CD4-positive, CD25-positive, alpha-beta regulatory T cell (primary cell): Measurements from ENCODE around the gene SYCP2. TPM values are rescaled to one million over a fixed set of nuclear protein-coding genes. Genes with fewer than 3 reads are reported as not detected.

Experiments used
- ATAC-seq, 2 donors: fragments of 150-1000 bp; cut with Tn5 transposase; one replicate each; pipeline ENCODE4 v1.10.0; 2021; ENCODE audit warnings: low read depth in 2 of 2, moderate number of reproducible peaks in 2 of 2, moderate library complexity in 1 of 2
- DNase-seq, 3 donors: peaks; one replicate each; pipeline versions ENCODE4 v3.0.0 to v3.0.0-alpha.2; 2012 to 2022; ENCODE audit warnings: mixed read lengths in 1 of 3
- H3K27ac ChIP-seq: one replicate; pipeline ENCODE4 v1.7.0; 2013; ENCODE audit warnings: mild to moderate bottlenecking, low read length; ENCODE audit not compliant: insufficient read depth, poor library complexity, severe bottlenecking
- H3K27me3 ChIP-seq: one replicate; pipeline ENCODE4 v1.7.0; 2013; ENCODE audit warnings: low read length; ENCODE audit not compliant: control insufficient read depth, insufficient read depth
- H3K36me3 ChIP-seq: one replicate; pipeline ENCODE4 v1.7.0; 2013; ENCODE audit warnings: mild to moderate bottlenecking, low read length, moderate library complexity; ENCODE audit not compliant: control insufficient read depth, insufficient read depth
- H3K4me1 ChIP-seq: 2 replicates; pipeline ENCODE4 v1.7.0; 2013; ENCODE audit warnings: mild to moderate bottlenecking, low read length; ENCODE audit not compliant: insufficient read depth, control insufficient read depth, poor library complexity, severe bottlenecking
- H3K4me3 ChIP-seq: one replicate; pipeline ENCODE4 v1.7.0; 2013; ENCODE audit warnings: low read depth, mild to moderate bottlenecking, low read length, moderate library complexity
- H3K9me3 ChIP-seq, 2 experiments: 1 replicate in 1 of 2; 2 replicates in 1 of 2; pipeline ENCODE4 v1.7.0; 2013; ENCODE audit warnings: low read length in 2 of 2, mild to moderate bottlenecking in 1 of 2, moderate library complexity in 1 of 2; ENCODE audit not compliant: control insufficient read depth in 2 of 2
- H3K27ac Mint-ChIP-seq, 3 donors: one replicate each; pipeline ENCODE4 v1.8.0; 2020 to 2022; ENCODE audit warnings: mild to moderate bottlenecking in 3 of 3, mixed read lengths in 3 of 3, moderate library complexity in 2 of 3
- H3K27me3 Mint-ChIP-seq: one replicate; pipeline ENCODE4 v1.8.0; 2022; ENCODE audit warnings: mild to moderate bottlenecking, mixed read lengths
- H3K36me3 Mint-ChIP-seq: one replicate; pipeline ENCODE4 v1.8.0; 2020; ENCODE audit warnings: mixed read lengths
- H3K4me1 Mint-ChIP-seq, 4 donors: one replicate each; pipeline ENCODE4 v1.8.0; 2020 to 2022; ENCODE audit warnings: mixed read lengths in 4 of 4, mild to moderate bottlenecking in 1 of 4
- H3K4me3 Mint-ChIP-seq, 4 donors: one replicate each; pipeline ENCODE4 v1.8.0; 2020 to 2022; ENCODE audit warnings: mild to moderate bottlenecking in 4 of 4, mixed read lengths in 4 of 4, moderate library complexity in 3 of 4
- H3K9me3 Mint-ChIP-seq, 7 donors: one replicate each; pipeline ENCODE4 v1.8.0; 2020 to 2022; ENCODE audit warnings: mixed read lengths in 7 of 7, mild to moderate bottlenecking in 3 of 7, moderate library complexity in 2 of 7
- polyA plus RNA-seq, 4 donors: library from polyadenylated mRNA; unstranded; fragments of 300-500 nt; fragmentation: Illumina TruSeq; gene quantifications; one replicate each; pipeline ENCODE4 v1.2.3, GENCODE V29; 2021
- total RNA-seq: library from RNA; stranded (reverse); gene quantifications from one replicate; pipeline ENCODE4 v1.2.3, GENCODE V29; 2022

Gene SYCP2
- total and polyA plus RNA-seq, 5 donors from 2014 or later, result 0.32 to 9.1 (median 1.2) TPM

DNA sequence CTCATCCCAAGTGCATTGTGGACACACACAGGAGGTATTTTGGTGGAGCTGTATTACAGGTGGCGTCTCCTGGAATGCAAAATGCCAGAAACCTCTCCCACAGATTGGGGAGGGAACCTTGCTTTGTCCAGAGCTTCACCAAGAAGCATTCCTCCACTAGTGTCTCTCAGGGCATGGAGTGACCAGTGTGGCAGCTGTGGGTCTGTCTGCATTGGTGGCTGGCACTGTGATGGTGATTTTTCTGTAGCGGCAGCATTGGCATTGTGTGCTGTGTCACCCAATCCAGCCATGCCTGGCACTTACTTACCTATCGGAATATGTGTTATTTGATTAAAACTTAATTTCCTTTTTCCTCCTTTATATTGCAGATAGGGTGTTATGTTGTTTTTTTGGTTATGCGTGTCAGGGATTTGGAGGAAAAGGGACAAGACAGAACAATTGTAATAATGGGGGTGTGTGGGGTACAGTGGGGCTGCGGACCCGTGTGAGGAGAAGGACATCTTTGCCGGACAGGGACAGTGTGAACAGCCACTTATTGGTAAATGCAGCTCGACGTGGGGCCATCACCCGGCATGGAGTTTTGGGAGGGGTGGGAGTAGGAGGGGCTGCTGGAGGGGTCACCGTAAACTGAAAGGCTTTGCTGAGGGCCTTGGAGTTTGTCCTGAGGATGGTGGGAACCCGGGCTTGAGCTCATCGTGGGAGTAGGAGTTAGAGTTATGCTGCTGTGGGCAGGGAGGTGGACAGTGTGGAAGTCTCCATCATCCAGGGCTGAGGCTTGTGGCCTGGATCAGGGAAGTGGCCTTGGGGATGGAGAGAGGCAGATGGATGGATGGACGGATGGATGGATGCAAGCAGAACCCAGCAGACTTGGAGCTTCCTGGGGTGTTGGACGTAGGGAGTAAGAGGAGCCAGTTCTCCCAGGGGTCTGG is 105.0 kb downstream of the SYCP2 start:
- Mint-ChIP-seq H3K9me3 (peaks cover 0 to 2% (median 0%) of the 10 kb centered on the region in 7 donors), H3K27ac (no peak overlapping the region), H3K36me3 (no peaks in the 10 kb centered on the region), H3K27me3 (peaks cover 5% of the 10 kb centered on the region), H3K4me1 (no peaks in the 10 kb centered on the region), H3K4me3 (no peak overlapping the region)
- Histone ChIP-seq H3K36me3 (no peaks in the 10 kb centered on the region), H3K27ac (no peak overlapping the region), H3K9me3 (no peaks in the 10 kb centered on the region), H3K4me1 (no peaks in the 10 kb centered on the region), H3K27me3 (no peaks in the 10 kb centered on the region), H3K4me3 (no peak overlapping the region)
- ATAC-seq (no peak), DNase-seq (no peak)

GRCh38 chr20:59827138-59828056 is 106.0 kb downstream of the SYCP2 start:
- Histone ChIP-seq H3K27me3 (no peaks in the 10 kb centered on the region), H3K27ac (no peak overlapping the region), H3K4me3 (no peak overlapping the region), H3K36me3 (no peaks in the 10 kb centered on the region), H3K4me1 (no peaks in the 10 kb centered on the region), H3K9me3 (no peaks in the 10 kb centered on the region)
- Mint-ChIP-seq H3K4me3 (no peak overlapping the region), H3K4me1 (no peaks in the 10 kb centered on the region), H3K36me3 (no peaks in the 10 kb centered on the region), H3K9me3 (peaks cover 0 to 2% (median 0%) of the 10 kb centered on the region in 7 donors), H3K27ac (no peak overlapping the region), H3K27me3 (peaks cover 5% of the 10 kb centered on the region)
- DNase-seq (no peak), ATAC-seq (no peak)

DNA sequence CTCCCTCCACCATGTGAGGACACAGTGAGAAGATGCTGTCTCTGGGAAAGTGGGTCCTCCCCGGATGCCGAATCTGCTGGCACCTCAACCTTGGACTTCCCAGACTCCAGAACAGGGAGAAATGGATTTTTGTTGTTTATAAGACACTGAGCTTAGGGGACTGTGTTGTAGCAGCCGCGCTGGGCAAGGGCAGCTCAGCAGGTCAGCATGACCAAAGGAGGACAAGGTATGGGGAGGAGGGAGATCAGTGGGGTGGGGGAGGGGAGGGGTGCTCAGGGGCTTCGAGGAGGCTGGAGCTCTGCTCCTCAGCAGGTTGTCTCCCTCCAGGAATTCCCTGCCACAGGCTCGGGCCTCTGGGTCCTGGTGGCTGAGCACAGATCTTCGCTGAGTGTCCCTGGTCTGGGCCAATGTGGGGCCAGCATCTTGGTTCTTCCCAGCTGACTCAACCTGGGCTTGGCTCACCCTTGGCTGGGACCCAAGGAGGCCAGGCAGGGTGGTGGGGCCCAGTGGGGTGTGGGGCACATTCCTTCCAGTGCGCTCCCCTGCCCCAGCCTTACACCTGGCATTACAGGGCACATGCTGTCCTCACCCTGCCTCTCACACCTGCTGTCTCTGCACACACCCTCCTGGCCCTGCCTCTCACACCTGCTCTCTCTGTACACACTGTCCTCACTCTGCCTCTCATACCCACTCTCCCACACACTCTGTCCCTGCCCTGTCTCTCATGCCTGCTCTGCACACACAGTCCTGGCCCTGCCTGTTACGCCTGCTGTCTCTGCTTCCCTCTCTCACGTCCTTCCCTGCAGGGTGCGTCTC is 107.3 kb downstream of the SYCP2 start:
- no peak overlapping the region for H3K4me3 ChIP-seq
- no peaks in the 10 kb centered on the region for H3K36me3 ChIP-seq
- H3K36me3 Mint-ChIP-seq, result no peaks in the 10 kb centered on the region
- H3K4me1 Mint-ChIP-seq, result no peaks in the 10 kb centered on the region
- H3K27me3 ChIP-seq, result no peaks in the 10 kb centered on the region
- peak overlapping the region in 1 of 3 donors; percentile 68 for H3K27ac Mint-ChIP-seq
- no peak overlapping the region for H3K4me3 Mint-ChIP-seq
- no peak for DNase-seq
- peaks cover 5% of the 10 kb centered on the region for H3K27me3 Mint-ChIP-seq
- H3K27ac ChIP-seq, result no peak overlapping the region
- ATAC-seq, result peak in 1 of 2 donors; percentile 11
- H3K9me3 Mint-ChIP-seq, result peaks cover 0 to 2% (median 0%) of the 10 kb centered on the region in 7 donors
- no peaks in the 10 kb centered on the region for H3K4me1 ChIP-seq
- no peaks in the 10 kb centered on the region for H3K9me3 ChIP-seq

GRCh38 chr20:59825563-59825920 is 107.9 kb downstream of the SYCP2 start:
- no peak overlapping the region for H3K4me3 Mint-ChIP-seq
- no peak for DNase-seq
- no peak for ATAC-seq

DNA sequence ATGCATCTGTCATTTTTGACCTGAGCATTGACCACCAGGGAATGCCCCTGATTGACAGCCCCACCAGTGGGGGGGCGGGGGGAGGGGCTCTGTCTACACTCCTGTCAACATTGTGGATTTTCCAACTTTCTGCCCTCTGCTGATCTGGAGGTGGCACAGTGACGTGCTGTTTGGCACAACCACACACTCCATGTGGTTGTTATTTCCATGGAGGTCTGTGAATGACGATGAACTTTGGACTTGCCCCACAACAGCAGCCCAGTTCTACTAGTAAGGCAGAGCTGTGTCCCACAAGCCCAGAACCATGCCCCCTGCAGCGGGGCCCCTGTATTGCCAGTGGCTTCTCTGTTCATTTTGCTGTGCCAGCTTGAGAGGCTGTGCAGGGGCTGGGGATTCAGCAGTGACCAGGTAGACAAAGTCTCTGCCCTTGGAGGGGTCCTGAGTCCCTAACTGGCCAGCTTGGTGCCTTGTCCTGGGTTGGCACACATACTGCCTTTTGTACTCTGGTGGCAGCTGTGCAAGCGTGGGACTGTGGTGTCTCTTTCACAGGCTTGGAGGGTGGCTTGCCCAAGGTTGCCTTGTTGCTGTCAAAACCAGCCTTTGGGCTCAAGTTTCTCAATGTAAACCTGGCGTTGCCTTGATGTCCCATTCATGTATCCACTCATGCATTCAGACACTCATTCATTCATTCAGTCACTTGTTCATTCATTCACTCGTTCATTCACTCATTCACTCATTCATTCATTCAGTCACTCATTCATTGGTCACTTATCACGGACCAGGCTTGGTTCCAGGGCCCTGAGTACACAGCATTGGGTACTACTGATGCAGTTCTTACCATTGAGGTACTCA is 108.5 kb downstream of the SYCP2 start:
- H3K4me3 ChIP-seq, result no peak overlapping the region
- no peaks in the 10 kb centered on the region for H3K36me3 Mint-ChIP-seq
- no peak overlapping the region for H3K4me3 Mint-ChIP-seq
- H3K27ac ChIP-seq, result no peak overlapping the region
- H3K4me1 Mint-ChIP-seq, result no peaks in the 10 kb centered on the region
- H3K27me3 Mint-ChIP-seq, result peaks cover 5% of the 10 kb centered on the region
- ATAC-seq (no peak), DNase-seq (no peak)
- no peaks in the 10 kb centered on the region for H3K9me3 ChIP-seq
- H3K9me3 Mint-ChIP-seq, result peaks cover 0 to 1% (median 0%) of the 10 kb centered on the region in 7 donors
- no peaks in the 10 kb centered on the region for H3K36me3 ChIP-seq
- H3K27me3 ChIP-seq, result no peaks in the 10 kb centered on the region
- H3K4me1 ChIP-seq, result no peaks in the 10 kb centered on the region
- no peak overlapping the region for H3K27ac Mint-ChIP-seq

More at GRCh38 chr20:59825563-59825920, 107.9 kb downstream of the SYCP2 start:
- Histone ChIP-seq H3K4me3 (no peak overlapping the region), H3K4me1 (no peaks in the 10 kb centered on the region), H3K9me3 (no peaks in the 10 kb centered on the region), H3K27ac (no peak overlapping the region), H3K27me3 (no peaks in the 10 kb centered on the region), H3K36me3 (no peaks in the 10 kb centered on the region)
- Mint-ChIP-seq H3K9me3 (peaks cover 0 to 2% (median 0%) of the 10 kb centered on the region in 7 donors), H3K4me1 (no peaks in the 10 kb centered on the region), H3K27ac (no peak overlapping the region), H3K36me3 (no peaks in the 10 kb centered on the region), H3K27me3 (peaks cover 5% of the 10 kb centered on the region)

GRCh38 chr20:59823491-59824259 is 109.8 kb downstream of the SYCP2 start:
- H3K9me3 ChIP-seq, result no peaks in the 10 kb centered on the region
- no peak overlapping the region for H3K27ac ChIP-seq
- no peak for ATAC-seq
- H3K4me1 ChIP-seq, result no peaks in the 10 kb centered on the region
- no peak overlapping the region for H3K27ac Mint-ChIP-seq
- no peaks in the 10 kb centered on the region for H3K36me3 ChIP-seq
- no peak for DNase-seq
- H3K27me3 ChIP-seq, result no peaks in the 10 kb centered on the region
- H3K4me1 Mint-ChIP-seq, result no peaks in the 10 kb centered on the region
- no peaks in the 10 kb centered on the region for H3K9me3 Mint-ChIP-seq
- H3K36me3 Mint-ChIP-seq, result no peaks in the 10 kb centered on the region
- no peak overlapping the region for H3K4me3 ChIP-seq
- H3K4me3 Mint-ChIP-seq, result no peak overlapping the region
- H3K27me3 Mint-ChIP-seq, result peaks cover 5% of the 10 kb centered on the region
